NCI-H2196 treated with DMSO at 0.1 percent for 48 hours (cell line): ENCODE measurements around the gene DDI2.
"Not testable (repeated sequence)": the region's sequence is repeated elsewhere in the genome, so short reads cannot be mapped to it uniquely, and the experiment has no call there.

ENCODE experiments used
- DNase-seq: peaks from one replicate; lab custom pipeline; 2025; ENCODE audit not compliant: unreplicated experiment; lab: John Stamatoyannopoulos, UW

DDI2 gene

DNA sequence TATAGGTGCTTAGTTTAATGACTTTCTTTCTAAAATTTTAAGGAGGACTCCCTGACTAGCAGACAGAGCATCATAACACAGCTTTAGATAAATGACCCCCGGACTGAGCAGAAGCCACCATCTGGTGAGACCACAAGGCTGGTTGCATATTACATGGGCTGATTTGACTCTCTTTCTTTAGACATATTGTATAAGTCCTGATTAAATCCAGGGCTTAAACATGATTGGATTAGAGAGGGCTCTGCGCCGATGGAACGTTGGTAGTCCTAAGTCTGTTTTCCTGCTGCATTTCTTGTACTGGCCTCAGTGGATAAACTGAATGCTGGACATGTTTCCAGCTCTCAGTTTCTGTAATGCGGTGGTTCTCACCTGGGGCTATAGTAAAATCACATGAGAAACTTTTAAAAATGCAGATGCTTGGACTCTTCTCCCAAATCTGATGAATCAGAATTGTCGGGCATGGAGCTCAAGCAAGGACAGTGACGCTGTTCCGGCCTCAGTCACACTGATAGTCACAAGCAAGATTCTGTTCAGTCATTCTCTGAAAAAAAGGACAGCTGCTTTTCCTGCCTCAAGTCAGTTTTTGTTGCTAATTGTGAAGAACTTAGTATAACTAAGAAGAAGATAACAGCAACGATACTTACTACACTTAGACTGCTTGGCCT lies 16.6 kb downstream of the DDI2 start:
- DNase-seq, result no peak

DNA sequence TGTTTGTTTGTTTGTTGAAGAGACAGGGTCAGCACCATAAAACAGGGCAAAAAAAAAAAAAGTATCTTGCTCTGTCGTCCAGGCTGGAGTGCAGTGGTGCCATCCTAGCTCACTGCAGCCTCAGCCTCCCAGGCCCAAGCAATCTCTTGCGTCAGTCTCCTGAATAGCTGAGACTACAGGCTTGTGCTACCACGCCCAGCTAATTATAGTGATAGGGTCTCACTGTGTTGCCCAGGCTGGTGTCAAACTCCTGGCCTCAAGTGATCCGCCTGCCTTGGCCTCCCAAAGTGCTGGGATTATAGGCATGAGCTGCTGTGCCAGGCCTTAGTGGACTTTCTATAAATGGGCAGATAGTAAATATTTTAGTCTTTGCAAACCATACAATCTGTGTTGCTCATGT lies 19.2 kb downstream of the DDI2 start:
- DNase-seq, result no peak

DNA sequence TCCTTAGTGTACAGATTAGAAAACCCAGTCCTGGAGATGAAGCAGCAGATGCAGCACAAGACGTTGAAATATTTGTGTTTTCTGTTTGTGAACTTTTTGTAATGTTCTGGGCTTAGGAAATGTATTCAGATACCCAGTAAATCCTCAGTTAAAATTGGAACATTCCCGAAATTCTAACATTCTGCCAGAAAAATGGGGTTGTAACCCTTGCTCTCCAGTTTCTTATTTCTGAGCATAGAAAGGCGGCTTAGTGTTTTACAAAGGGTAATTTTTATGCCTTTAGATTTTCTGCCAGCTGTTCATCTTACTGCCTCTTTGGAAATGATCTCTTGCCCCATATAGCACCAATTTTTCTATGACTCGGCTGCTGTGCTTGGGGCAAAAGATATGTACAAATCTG lies 20.6 kb downstream of the DDI2 start:
- DNase-seq, result no peak

DNA sequence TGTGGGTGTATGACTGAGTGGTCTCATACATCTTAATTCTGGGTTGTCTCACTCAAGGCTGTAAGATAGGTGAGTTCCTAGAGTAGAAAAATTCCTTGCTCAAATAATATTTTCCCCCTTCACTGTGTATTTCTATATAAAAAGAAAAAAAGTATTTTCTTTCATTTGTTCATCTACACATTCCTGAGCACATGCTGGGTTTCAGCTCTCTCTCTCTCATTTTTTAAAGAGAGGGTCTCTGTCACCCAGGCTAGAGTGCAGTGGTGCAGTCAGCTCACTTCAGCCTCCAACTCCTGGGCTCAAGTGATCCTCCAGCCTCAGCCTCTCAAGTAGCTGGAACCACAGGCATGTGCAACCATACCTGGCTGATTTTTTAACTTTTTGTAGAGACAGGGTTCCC lies 22.0 kb downstream of the DDI2 start:
- no peak for DNase-seq

DNA sequence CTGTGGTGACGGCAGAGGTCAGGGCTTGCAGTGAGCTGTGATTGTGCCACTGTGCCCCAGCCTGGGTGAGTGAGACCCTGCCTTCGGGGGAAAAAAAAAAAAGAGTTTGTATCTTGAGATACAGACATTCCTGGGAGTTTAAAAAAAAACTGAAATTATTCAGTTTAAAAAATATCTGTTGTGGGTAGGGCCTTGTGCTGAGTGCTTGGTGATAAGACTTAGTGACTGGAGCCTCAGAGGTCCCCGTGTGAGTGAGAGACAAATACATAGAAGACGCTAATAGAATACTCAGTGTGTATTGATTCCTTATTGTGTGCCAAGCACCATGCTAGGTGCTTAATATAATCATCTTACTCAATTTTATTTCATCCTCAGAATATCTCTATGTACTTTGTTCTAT lies 22.7 kb downstream of the DDI2 start:
- no peak for DNase-seq

DNA sequence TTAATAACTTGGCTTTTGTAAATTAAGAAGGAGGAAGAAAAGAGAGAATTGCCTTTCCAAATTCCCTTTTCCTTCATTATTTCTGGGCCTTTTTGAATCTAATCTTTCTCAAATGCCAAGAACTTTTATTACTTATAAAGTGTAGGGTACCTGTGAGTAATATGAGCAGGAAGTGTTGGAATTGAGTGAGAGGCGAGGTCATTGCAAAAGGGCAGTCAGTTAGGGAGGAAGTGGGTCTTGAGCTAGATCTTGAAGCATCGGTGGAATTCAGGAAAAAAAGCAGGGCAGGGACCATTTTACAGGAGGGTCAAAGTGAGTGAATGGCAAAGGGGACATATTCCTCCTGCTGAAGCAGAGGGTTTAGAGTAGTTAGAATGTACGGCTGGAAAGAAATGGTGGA lies 23.4 kb downstream of the DDI2 start:
- DNase-seq, result no peak

DNA sequence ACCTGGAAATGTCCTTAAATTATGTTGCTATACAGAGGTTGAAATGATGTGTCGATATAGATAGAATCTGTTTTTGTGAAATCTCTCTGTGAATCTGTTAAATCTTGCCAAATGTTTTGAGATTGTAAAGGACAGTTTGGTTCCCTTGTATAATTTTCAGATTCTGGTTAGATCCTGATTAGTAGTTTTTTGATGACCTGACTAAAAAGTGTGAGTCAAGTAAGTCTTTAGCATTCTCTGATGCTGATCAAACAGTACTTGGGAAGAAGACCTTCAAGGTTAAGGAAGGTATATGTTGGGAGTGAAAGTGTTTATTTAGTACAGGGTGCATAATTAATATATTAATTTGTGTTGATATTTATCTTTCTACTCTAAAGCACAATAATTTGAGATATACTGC lies 32.7 kb downstream of the DDI2 start:
- no peak for DNase-seq

DNA sequence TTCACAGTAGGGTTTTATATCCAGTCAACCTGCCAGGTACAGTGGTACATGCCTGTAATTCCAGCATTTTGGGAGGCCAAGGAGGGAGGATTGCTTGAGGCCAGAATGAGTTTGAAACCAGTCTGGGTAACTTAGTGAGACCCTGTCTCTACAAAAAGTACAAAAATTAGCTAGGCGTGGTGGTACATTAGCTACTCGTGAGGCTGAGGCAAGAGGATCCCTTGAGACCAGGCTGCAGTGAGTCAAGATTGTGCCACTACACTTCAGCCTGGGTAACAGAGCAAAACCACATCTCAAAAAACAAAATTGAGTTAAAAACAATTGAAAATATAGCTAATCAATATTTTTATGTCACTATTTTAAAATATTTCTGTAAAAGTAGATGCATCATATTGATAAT lies 33.2 kb downstream of the DDI2 start:
- DNase-seq, result no peak

DNA sequence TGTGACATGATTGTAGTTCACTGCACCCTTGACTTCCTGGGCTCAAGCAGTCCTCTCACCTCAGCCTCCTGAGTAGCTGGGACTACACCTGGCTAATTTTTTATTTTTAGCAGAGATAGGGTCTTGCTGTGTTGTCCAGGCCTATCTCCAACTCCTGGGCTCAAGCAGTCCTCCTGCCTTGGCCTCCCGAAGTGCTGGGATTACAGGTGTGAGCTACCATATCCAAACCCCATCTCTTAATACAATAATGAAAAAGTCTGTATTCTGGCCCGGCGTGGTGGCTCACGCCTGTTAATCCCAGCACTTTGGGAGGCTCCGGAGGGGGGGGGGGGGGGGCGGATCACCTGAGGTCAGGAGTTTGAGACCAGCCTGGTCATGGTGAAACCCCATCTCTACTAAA lies 34.9 kb downstream of the DDI2 start:
- DNase-seq, result not testable (repeated sequence)

DNA sequence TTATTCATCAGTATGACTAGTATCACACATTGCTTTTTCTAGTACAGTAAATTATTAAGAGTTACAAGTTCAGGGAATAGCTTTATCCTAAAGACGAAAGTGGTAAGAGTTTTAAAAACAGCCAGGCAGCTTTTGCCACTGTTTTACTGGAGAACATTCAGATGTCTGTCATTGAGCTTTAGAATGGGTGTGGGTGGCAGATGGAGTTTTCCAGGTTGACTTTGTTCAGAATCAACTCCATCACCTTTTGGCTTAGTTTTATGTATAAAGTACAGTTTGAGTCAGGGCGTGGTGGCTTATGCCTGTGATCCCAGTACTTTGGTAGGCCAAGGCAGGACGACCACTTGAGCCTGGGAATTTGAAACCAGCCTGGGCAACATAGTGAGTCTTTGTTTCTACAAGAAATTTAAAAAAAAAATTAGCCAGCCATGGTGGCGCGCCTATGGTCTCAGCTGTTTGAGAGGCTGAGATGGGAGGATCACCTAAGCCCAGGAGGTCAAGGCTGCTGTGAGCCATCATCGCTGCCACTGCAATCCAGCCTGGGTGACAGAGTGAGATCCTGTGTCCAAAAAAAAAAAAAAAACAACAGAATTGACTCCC lies 36.9 kb downstream of the DDI2 start:
- DNase-seq, result no peak

DNA sequence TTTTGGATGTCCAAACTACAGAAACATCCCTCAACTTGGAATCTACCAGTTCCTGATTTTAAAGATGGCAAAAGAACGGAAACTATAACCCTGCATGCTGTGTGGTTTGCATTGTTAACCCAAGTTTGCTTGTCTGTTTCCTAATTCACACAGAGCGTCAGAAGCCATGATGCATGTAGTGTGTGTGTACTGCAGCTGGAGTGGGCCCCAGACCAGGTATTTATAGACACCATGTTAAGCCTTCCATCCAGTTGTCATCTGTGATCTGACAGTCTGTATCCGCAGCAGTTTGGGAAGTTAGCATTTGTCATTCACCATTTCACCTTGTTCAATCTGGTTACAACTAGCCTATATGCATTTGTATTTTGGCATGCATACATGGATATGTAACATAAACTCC lies 39.2 kb downstream of the DDI2 start:
- DNase-seq, result no peak

DNA sequence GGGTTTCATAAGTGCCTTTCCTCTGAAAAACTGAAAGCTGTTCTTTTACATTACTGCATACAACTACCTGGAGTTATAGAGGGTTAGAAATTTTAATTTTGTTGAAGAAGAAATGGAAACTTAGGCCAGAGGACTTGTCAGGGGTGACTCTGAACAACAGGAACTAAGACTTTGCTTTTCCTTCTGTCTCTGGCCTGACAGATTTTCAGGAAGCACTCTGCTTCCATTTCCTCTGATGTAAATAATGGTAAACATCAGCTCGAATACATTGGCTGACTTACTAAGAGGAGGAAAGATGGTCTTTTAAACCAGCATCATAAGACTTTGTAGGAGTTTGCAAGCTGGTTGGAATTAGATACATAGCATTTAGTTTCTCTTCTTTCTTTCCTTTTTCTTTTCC lies 39.8 kb downstream of the DDI2 start:
- no peak for DNase-seq

DNA sequence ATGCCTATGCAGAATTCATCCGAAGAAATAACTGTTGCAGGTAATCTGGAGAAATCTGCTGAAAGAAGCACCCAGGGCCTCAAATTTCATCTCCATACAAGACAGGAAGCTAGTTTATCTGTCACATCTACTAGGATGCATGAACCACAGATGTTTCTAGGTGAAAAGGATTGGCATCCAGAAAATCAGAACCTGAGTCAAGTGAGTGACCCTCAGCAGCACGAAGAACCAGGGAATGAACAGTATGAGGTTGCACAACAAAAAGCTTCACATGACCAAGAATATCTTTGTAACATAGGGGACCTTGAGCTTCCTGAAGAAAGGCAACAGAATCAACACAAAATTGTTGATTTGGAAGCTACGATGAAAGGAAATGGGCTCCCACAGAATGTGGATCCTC lies 42.9 kb downstream of the DDI2 start:
- no peak for DNase-seq

DNA sequence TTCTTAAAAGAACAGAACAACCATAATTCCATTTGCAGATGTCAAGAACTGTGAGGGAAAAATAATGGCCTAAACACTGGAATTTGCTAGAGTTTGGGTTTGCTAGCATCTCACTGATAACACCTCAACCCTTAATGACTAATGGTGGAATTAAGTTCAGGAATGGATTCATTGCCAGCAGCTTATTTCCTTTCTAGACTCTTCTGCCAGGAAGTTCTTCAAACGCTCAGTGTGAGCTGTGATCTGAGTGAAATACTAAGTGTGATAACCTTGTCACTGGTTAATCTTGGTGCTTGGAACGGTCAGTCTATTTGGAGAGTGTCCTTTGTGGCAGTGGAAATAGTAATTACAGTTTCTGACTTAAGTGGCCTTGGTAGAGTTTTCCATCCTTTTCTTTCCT lies 45.2 kb downstream of the DDI2 start:
- DNase-seq, result no peak

DNA sequence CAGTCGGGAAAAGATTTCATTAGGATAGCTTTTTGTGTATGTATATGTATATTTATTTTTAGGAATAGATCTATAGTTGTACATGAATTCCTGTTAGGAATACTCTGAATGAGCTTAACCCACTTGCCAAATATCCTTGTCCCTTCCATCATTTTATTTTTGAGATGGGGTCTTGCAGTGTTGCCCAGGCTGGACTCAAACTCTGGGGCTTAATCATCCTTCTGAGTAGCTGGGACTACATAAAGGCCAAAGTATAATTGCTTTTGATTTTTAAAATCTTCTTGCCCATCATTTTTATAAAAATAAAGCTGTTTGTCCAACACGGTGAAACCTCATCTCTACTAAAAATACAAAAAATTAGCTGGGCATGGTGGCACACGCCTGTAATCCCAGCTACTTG lies 46.7 kb downstream of the DDI2 start:
- no peak for DNase-seq

DNA sequence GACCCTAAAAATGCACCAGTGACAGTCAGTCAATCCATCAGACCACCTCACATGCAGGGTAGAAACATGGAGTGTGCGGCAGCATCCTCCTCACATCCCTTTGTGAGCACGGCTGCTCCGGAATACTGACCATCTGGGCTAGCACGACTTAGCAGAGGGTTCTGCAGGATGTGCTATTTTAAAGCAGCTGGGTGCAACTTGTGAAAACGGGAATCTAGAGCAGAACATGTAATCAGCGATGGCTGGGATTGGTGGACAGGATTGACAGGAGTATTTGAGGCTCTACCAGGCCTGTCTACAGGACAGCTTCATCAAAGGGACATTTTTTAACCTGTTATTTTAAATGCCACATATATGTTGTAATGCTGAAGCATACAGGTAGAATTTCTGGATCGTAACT lies 50.1 kb downstream of the DDI2 start:
- no peak for DNase-seq

DNA sequence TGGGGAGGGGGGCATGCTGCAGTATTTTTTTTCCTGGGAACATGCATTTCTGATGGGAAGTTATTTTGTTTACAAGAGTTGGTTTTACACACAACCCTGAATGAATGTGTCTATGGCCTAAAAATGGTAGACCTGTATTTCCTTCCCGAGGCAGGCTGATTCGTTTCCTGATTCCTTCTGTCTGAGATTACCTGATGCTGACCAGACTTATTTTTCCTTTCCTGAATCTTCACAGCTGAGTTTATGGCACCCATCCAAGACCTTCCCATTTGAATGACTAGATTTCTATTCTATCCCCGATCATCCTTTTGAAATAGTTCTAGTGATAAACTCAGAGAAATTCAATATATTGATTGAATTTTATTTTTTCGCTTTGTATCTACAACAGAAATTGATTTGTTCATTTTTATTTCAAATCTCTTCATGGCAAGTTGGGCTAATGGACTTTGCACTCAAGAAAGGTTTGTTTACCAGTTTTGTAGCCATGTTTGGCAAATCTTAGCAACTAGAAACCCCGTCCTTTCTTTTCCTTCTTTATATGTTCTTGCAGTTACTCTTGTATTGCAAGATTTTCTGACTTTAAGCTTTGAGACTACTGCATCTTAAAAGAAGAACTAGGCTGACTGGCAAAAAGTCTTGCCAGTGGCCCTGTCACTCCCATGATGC lies 51.0 kb downstream of the DDI2 start:
- DNase-seq, result no peak

DNA sequence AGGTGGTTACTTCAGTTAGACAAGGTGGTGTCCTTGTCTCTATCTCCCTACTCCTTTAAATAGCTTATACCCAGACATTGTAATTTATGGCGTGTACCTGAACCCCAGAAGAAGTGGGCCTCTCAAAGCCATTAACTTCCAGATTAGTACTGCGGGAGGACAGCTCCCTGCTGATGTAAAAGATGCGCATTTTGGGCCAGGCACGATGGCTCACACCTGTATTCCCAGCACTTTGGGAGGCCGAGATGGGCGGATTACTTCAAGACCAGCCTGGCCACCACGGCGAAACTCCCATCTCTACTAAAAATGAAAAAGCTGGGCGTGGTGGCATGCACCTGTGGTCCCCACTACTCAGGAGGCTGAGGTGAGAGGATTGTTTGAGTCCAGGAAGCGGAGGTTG lies 51.8 kb downstream of the DDI2 start:
- DNase-seq, result no peak

DNA sequence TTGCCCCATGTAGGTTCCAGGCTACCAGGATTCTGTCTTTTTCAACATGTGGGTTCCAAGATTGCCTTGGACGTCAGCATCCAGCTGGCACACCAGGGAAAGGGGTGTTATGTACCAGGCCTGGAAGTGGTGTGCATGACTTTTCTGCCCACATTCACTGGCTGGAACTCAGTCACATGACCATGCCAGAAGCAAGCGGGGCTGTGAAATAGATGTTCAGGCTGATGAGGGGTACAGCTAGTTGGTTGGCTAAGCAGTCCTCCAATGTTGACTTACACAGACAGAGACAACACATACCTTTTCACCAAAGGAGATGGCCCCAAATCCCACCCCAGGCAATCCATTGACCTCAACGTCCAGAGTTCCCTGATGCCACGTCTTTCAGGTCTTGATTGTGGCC lies 52.6 kb downstream of the DDI2 start:
- no peak for DNase-seq

DNA sequence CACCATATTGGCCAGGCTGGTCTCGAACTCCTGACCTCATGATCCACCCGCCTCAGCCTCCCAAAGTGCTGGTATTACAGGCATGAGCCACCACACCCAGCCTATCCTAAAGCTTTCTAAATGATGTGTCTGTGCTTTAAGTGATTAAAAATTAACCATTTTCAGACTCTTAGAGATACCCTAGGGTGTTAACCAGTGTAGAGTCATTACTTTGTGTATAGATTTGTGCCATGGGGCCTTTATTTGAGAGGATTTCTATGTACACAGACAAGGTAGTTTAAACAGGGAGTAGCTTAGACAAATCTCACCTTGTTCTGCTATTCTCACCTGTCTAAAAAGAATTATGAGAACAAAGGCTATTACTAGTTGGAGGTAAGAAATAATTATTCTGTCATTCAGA lies 54.2 kb downstream of the DDI2 start:
- no peak for DNase-seq

DNA sequence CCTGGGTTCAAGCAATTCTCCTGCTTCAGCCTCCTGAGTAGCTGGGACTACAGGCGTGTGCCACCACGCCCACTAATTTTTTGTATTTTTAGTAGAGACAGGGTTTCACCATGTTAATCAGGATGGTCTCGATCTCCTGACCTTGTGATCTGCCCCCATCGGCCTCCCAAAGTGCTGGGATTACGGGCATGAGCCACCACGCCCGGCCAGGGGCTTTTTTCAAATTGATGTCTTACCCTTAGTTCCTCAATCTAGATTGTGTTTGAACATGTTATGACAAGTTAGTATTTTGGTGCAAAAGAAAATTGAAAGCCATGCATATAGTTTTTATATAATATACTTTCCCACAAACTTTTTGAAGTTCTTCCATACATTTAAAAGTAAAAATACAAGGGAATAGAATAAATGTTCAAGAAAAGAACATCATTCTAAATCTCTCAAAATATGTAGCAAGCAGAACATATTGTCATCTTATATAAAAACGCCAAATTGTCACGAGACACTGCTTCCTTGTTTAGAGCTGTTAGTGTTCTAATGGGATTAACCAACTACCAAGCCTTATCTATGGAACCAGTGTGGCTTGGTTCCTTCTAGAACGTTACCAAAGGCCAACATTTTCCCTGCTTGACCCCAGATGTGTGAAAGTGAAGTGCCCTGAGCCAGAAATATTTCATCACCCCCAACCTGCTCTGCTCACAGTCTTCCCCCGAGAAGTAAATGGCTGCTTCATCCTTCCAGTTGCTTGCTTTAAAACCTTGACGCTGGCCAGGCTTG lies 57.3 kb downstream of the DDI2 start:
- no peak for DNase-seq

DNA sequence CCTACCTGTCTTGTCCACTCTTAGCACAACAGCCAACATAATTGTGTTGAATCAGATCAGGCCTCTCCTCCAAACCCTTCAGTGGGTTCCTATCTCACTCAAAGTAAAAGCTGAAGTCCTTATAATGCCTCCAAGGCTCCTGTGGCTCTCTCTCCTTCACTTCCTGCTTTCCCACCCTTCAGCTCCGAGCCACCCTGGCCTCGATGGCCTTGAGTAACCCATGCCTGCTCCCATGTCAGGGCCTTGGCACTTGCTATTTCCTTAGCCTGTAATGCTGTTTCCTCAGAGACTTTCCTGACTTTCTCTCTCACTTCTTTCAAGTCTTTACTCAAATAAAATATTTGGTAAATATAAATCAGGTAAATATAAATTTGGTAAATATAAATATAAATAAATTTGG lies 58.8 kb downstream of the DDI2 start:
- DNase-seq, result no peak
